PC-3 (cell line): ENCODE measurements around the gene NRSN1.

ENCODE experiments used
- CTCF ChIP-seq: fragments of 300-600 bp; sonication (generic); conservative IDR thresholded peaks from 2 replicates; pipeline ENCODE4 v1.5.1; 2017; ENCODE audit warnings: antibody characterized with exemption, low read depth, mild to moderate bottlenecking, low read length
- EZH2 ChIP-seq: fragments of 300-600 bp; sonication (generic); IDR thresholded peaks from one replicate; pipeline ENCODE4 v1.6.1; 2017; ENCODE audit warnings: antibody characterized with exemption, mild to moderate bottlenecking, low read length; ENCODE audit not compliant: unreplicated experiment

DNA sequence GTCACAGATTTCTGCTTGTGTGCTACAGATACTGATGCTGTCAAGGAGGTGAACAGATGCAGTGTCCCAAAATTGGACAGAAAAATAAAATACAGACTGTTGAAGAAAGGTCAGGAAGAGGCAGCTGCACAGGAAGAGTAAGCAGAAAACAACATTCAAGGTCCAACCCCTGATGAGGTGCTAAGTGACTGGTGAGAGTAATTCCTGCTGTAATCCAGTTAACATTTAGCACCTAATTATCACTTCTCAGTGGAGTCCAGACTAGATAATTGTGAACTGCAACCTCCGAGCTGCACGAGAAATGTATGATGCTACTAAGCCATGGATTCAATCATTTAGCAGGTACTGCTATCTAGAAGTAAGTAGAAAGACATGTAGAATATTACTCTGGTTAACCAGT is 36.3 kb upstream of the NRSN1 start:
- TF ChIP-seq CTCF (no peak), EZH2 (no peak)
